Activated T-cell treated with anti-CD3 and anti-CD28 coated beads, Interleukin-2, amount 50 U/mL, for 1 hour (primary cell): ENCODE data around the gene S100A10.
A peak's percentile ranks its signal among the peaks of the same experiment; 100 is the strongest.

Experiments
- DNase-seq: peaks from one replicate; pipeline ENCODE4 v3.0.0-alpha.2; 2020

The S100A10 gene

GRCh38 chr1:151993734-151994496 is at the start of gene S100A10:
S100A10 (minus strand) TSS chr1:151993859; CDS start chr1:151986230, 7,629 bp downstream.
- peak; percentile 81 for DNase-seq

- no peak for DNase-seq
Measured at GRCh38 chr1:152042030-152042429, 48.4 kb upstream of the S100A10 start.

GRCh38 chr1:152039886-152040285 is 46.2 kb upstream of the S100A10 start:
- no peak for DNase-seq

- DNase-seq = no peak
Measured at GRCh38 chr1:152039461-152039860, 45.8 kb upstream of the S100A10 start.

GRCh38 chr1:152038871-152039270 is 45.2 kb upstream of the S100A10 start:
- no peak for DNase-seq

- DNase-seq = peak; percentile 80
Measured at GRCh38 chr1:152036267-152037216, 42.9 kb upstream of the S100A10 start, which contains the start of gene S100A11. S100A11 (minus strand) TSS chr1:152037004; CDS start chr1:152036915, 89 bp downstream.

GRCh38 chr1:152035539-152036266 is 42.0 kb upstream of the S100A10 start:
- DNase-seq = peak; percentile 33

GRCh38 chr1:152034654-152035538 is 41.2 kb upstream of the S100A10 start:
- peak; percentile 69 for DNase-seq

GRCh38 chr1:152034324-152034653 is 40.6 kb upstream of the S100A10 start:
- DNase-seq = no peak

GRCh38 chr1:152029929-152030211 is 36.2 kb upstream of the S100A10 start:
- DNase-seq = no peak

- no peak for DNase-seq
Measured at GRCh38 chr1:152029144-152029928, 35.7 kb upstream of the S100A10 start.

- DNase-seq = no peak
Measured at GRCh38 chr1:152026895-152027294, 33.2 kb upstream of the S100A10 start.

GRCh38 chr1:152024223-152024622 is 30.6 kb upstream of the S100A10 start:
- no peak for DNase-seq

GRCh38 chr1:152023221-152023620 is 29.6 kb upstream of the S100A10 start:
- no peak for DNase-seq

- no peak for DNase-seq
Measured at GRCh38 chr1:152022474-152022873, 28.8 kb upstream of the S100A10 start.

GRCh38 chr1:152021569-152021968 is 27.9 kb upstream of the S100A10 start:
- no peak for DNase-seq

- DNase-seq = no peak
Measured at GRCh38 chr1:152020849-152021248, 27.2 kb upstream of the S100A10 start.

- DNase-seq = no peak
Measured at GRCh38 chr1:152018537-152018936, 24.9 kb upstream of the S100A10 start.

- DNase-seq = no peak
Measured at GRCh38 chr1:152015766-152016165, 22.1 kb upstream of the S100A10 start.

GRCh38 chr1:152014943-152015342 is 21.3 kb upstream of the S100A10 start:
- DNase-seq = no peak

- DNase-seq = peak; percentile 40
Measured at GRCh38 chr1:152013664-152014237, 20.1 kb upstream of the S100A10 start.
